Testis (tissue), 2 donors: ENCODE data around the gene ADK.

Source experiments
- CTCF ChIP-seq, 3 experiments: fragments of 450-650 bp in 2 of 3; fragments of 200-600 bp in 1 of 3; sonication (generic) in 1 of 3; IDR thresholded peaks; one replicate each; pipeline ENCODE4 v1.5.1; 2016 to 2019; ENCODE audit warnings: antibody characterized with exemption in 3 of 3, mild to moderate bottlenecking in 2 of 3, moderate library complexity in 1 of 3
- POLR2A ChIP-seq: fragments of 450-650 bp; IDR thresholded peaks from one replicate; pipeline ENCODE4 v1.6.1; 2017; ENCODE audit warnings: antibody characterized with exemption, mild to moderate bottlenecking, moderate library complexity

GRCh38 chr10:74227697-74228424, 76.8 kb downstream of the ADK start:
- TF ChIP-seq CTCF (IDR thresholded peaks at IDR 0.05) = no peak
- no peak for TF ChIP-seq POLR2A
